ENCODE results near the gene RAB5B. TPM values are rescaled to one million over a fixed set of nuclear protein-coding genes. Genes with fewer than 3 reads are reported as not detected.
A peak's percentile ranks its signal among the peaks of the same experiment; 100 is the strongest.

The RAB5B gene, protein sequence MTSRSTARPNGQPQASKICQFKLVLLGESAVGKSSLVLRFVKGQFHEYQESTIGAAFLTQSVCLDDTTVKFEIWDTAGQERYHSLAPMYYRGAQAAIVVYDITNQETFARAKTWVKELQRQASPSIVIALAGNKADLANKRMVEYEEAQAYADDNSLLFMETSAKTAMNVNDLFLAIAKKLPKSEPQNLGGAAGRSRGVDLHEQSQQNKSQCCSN
- total RNA-seq (10 to 100 TPM; 56.4 to 57.0 TPM), total RNA-seq (54.0 to 77.2 reads per million in 2 donors)

DNA sequence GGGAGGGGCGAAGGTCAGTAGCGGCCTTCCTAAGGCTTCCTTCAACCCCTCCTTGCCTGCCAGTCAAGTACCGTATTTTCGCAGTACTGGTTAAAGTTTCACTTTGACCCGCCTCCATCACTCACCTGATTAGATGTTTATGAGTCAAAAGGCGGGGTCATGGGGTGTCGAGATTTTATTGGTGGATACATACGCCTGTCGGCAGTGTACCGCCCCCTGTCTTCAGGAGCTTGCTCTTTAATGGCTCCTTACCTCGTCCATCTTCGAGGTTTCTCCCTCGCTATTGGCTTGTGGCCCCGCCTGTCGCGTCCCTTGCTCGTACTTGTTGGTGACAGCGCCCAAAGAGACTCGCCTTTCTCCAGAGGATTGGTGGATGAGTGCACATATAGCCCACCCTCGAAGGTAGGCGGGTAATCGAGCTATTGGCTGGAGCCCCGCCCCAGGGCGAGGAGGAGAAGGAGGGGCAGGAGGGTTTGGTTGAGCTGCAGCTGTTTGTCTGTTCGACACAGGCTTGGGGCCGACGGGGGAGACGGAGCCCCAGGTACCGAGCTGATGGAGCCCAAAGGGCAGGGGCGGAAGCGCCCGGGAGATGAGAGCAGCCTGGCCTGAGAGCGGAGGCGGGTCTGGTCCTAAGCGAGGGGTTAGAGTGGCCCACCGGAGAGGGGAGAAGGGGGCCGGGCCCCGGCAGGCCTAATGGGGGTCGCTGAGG lies at the start of gene RAB5B:
Gene RAB5B, plus strand, starts transcription at position 480 of the 709 bp plus-strand sequence. CDS start 12,883 bp downstream, outside the sequence.
- no peaks in the 10 kb centered on the region for H3K27me3 Mint-ChIP-seq
- H3K4me3 Mint-ChIP-seq = no peak within 1 kb of the TSS
- DNase-seq = peak; percentile 92 to 96 (median 93)

GRCh38 chr12:55925371-55925770 lies 48.5 kb upstream of the RAB5B start:
- H3K9me3 ChIP-seq (ENCODE audit: control insufficient read depth, low read length, poor library complexity, severe bottlenecking) = no peaks in the 10 kb centered on the region
- DNase-seq (no peak), ATAC-seq (no peak)
- peaks cover 13% of the 10 kb centered on the region for H3K36me3 Mint-ChIP-seq (ENCODE audit: low read depth)
- no peaks in the 10 kb centered on the region for H3K27me3 Mint-ChIP-seq
- H3K27ac Mint-ChIP-seq = peak overlapping the region; percentile 100
- H3K4me3 Mint-ChIP-seq = peak overlapping the region; percentile 98
- peaks cover 58% of the 10 kb centered on the region for H3K4me1 Mint-ChIP-seq

More for the DNA sequence above, at the start of gene RAB5B:
- H3K27ac Mint-ChIP-seq = no peak within 1 kb of the TSS
- ATAC-seq = peak; percentile 88
- H3K4me1 Mint-ChIP-seq = peaks cover 15% of the 10 kb centered on the region
- no peaks in the 10 kb centered on the region for H3K36me3 Mint-ChIP-seq (ENCODE audit: low read depth)
- no peaks in the 10 kb centered on the region for H3K9me3 ChIP-seq (ENCODE audit: control insufficient read depth, low read length, poor library complexity, severe bottlenecking)

DNA sequence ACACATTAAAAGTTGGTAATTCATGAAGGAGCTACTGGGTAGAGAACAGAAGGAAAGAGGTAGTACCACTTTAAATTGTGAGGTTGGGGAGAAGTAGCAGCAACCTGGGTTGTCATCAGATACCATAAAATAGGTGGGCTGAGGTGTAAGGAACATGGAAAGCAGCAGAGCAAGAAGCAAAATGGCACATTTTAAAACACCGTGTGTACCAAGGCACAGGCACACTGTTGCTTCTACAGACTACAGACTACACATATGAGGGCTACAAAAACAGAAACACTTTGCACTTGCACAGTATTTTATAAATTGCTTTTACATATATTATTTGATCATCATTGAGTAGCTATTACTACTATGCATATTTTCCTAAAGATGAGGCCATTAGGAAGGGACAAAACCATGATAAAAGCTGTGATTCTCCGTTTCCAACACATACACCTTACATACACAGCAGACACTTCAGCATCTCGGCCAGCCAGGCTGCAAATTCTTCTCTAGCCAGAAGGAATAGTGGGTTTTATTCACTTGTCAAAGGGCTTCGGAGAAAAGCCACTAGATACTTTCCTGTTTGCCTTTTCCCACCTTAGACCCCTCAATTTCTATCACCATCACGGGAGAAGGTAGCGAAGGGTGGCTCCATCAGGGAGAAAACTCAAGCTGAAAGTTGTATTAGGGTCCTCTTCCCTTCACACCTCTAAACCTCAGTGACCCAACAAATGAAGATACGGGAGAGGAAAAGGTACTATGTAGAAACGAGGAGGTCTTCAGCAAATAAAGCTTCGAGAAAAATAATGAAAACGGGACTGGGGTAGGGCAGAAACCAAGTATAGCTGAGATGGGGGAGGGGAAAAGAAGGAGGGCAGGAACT lies 47.8 kb upstream of the RAB5B start:
- no peak for DNase-seq
- ATAC-seq = no peak
- no peaks in the 10 kb centered on the region for H3K9me3 ChIP-seq (ENCODE audit: control insufficient read depth, low read length, poor library complexity, severe bottlenecking)
- Mint-ChIP-seq H3K4me1 (peaks cover 62% of the 10 kb centered on the region), H3K4me3 (peak overlapping the region; percentile 98), H3K27ac (peak overlapping the region; percentile 100), H3K36me3 (ENCODE audit: low read depth) (peaks cover 14% of the 10 kb centered on the region), H3K27me3 (no peaks in the 10 kb centered on the region)

DNA sequence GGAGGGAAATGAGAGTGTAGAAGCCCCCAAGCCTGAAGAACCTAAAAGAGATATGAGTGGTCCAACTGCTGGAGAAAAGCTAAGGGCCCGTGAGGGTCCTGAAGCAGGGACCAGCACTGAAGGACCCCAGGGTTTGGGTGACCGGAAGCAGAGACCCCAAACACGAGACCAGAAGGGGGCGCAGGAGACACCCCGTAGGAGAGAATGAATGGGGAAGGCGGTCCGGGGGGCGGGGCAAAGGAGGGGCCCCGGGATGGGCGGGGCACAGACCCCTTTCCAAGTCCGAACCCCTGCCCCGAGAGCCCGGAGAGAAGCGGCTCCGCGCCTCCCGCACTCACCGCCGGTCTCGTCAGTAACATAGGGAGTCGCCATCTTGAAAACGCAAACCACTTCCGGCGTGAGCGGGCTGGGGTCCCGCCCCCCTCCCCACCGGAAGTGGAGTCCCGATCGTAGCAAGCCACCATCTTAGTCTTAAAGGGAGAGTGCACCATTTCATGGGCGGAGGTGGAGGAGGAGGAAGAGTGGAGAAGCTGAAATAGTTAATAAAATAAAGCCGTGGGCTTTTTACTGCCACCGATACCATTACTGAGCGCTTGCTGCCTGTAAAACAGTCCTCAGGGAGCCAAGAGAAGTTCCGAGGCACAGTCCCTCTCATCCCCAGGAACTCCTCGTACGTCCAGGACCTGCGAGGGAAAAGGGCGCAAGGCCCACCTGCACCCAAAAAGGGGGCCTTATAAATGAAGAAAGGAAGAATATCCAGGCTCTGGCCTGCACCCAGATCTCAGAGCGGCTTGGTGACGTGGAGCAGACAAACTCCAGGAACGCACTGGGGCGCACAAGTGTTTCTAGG lies 46.9 kb upstream of the RAB5B start:
- DNase-seq = peak; percentile 70 to 87 (median 81)
- Mint-ChIP-seq H3K36me3 (ENCODE audit: low read depth) (peaks cover 20% of the 10 kb centered on the region), H3K4me3 (peak overlapping the region; percentile 98), H3K27ac (peak overlapping the region; percentile 100), H3K27me3 (no peaks in the 10 kb centered on the region), H3K4me1 (peaks cover 63% of the 10 kb centered on the region)
- no peaks in the 10 kb centered on the region for H3K9me3 ChIP-seq (ENCODE audit: control insufficient read depth, low read length, poor library complexity, severe bottlenecking)
- peak; percentile 53 for ATAC-seq

DNA sequence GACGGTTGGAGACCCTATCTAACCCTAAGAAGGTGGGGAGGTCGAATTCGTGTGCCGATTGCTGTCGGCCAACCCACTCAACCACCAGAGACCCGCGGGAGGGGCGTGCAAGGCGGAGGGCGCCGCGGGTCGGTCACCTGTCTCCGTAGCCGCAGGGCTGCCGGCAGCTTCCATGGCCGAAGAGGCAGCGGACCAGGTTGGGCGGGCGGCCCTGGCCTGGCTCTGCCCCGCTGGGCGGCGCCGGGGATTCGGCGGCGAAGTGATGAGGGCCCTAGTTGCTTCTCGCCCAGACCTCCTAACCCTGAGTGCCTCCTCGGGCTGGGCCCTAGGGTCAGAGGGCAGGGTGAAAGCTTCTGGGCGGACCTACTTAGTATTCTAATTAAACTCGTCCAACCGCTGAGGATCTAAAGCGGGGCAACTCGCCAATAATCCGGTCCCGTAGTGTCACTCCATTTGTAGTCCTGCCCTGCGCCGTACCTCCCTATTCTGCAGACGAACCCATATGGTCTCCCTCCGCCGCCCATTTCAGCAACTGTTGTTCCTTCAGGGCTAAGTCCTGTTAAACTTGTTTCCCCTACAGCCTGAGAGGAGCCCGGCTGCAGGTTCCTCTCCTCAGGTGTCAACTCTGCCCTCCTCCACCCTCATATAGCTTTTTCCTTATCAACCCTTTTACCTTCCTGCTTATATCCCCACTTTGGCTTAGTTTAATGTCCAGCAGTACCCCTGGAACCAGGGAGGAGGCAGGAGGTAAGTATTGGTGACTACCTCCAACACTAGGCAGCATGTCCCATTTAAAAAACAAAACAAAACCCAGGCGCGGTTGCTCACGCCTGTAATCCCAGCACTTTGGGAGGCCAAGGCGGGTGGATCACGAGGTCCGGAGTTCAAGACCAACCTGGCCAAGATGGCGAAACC lies 46.0 kb upstream of the RAB5B start, which contains the start of gene PYM1:
Gene PYM1, minus strand, starts transcription at position 307 of the 915 bp plus-strand sequence. Its CDS starts 133 bp downstream, at position 174.
- Mint-ChIP-seq H3K27me3 (no peaks in the 10 kb centered on the region), H3K27ac (peak within 1 kb of the TSS; percentile 100), H3K36me3 (ENCODE audit: low read depth) (peaks cover 20% of the 10 kb centered on the region)

DNA sequence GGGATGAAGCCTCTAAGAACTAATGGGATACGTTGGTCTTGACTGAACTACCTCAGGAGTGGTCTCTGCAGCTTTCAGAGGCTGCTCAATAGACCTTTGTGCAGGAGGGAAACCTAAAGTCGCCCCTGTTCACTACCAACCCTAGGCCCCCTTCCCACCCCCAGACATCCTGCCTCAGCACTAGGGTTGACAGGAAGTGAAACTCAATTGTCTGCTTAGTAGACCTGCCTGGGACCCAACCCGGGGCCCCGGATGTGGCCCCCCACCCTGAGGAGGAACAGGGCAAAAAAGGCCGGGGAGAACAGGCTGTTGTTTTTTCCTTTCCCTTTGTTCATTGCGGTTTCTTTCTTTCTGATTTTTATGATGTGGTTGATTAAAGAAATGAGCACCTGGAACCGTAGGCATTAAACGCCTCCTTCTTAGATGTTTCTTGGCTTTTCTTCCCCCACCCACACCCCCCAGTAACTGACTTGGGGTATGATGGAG lies 44.5 kb upstream of the RAB5B start:
- H3K27me3 Mint-ChIP-seq = no peaks in the 10 kb centered on the region
- H3K4me3 Mint-ChIP-seq = peak overlapping the region; percentile 100
- DNase-seq (peak; percentile 67 to 84 (median 70)), ATAC-seq (peak; percentile 71)
- peaks cover 60% of the 10 kb centered on the region for H3K4me1 Mint-ChIP-seq
- no peaks in the 10 kb centered on the region for H3K9me3 ChIP-seq (ENCODE audit: control insufficient read depth, low read length, poor library complexity, severe bottlenecking)
- H3K36me3 Mint-ChIP-seq (ENCODE audit: low read depth) = peaks cover 23% of the 10 kb centered on the region
- H3K27ac Mint-ChIP-seq = peak overlapping the region; percentile 100

More for the DNA sequence above, 46.0 kb upstream of the RAB5B start, which contains the start of gene PYM1:
- peak; percentile 9 for ATAC-seq
- no peaks in the 10 kb centered on the region for H3K9me3 ChIP-seq (ENCODE audit: control insufficient read depth, low read length, poor library complexity, severe bottlenecking)
- Mint-ChIP-seq H3K4me3 (peak within 1 kb of the TSS; percentile 100), H3K4me1 (peaks cover 60% of the 10 kb centered on the region)
- peak; percentile 22 to 47 (median 27) for DNase-seq

DNA sequence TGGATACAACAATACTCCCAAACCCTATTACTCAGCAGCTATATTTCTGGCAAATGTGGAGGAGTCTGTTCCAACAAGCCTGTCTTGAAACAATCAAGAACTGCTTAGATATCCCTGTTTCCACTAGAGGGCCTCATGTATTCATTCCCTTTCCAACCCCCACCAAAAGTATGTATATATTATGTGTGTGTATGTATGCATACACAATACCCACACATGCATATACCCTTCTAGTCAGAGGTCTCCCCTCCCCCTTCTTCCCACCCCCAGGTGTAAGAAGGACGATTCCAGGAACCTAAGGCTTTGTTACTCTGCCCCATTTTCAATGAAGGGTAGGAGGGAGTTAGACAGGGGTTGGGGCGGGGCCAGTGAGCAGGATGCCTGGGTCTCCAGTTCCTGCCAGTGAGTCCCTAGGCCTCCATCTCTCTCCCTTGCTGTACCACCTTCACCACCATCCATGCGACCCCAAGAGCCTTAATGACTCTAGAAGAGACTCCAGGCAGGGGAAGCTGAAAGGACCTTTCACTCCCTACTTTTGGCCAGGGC lies 43.0 kb upstream of the RAB5B start, which contains the start of gene DGKA:
Gene DGKA, plus strand, starts transcription at position 392 of the 546 bp plus-strand sequence. CDS start 5,342 bp downstream, outside the sequence.
- Mint-ChIP-seq H3K27me3 (no peaks in the 10 kb centered on the region), H3K4me1 (peaks cover 60% of the 10 kb centered on the region), H3K27ac (peak within 1 kb of the TSS; percentile 100), H3K36me3 (ENCODE audit: low read depth) (peaks cover 20% of the 10 kb centered on the region), H3K4me3 (peak within 1 kb of the TSS; percentile 100)
- no peaks in the 10 kb centered on the region for H3K9me3 ChIP-seq (ENCODE audit: control insufficient read depth, low read length, poor library complexity, severe bottlenecking)
- DNase-seq (peak; percentile 46 to 51 (median 51)), ATAC-seq (peak; percentile 32)

- no peaks in the 10 kb centered on the region for H3K27me3 Mint-ChIP-seq
- ATAC-seq = no peak
- peaks cover 59% of the 10 kb centered on the region for H3K4me1 Mint-ChIP-seq
- peaks cover 23% of the 10 kb centered on the region for H3K36me3 Mint-ChIP-seq (ENCODE audit: low read depth)
- no peak for DNase-seq
- H3K4me3 Mint-ChIP-seq = peak overlapping the region; percentile 100
- H3K27ac Mint-ChIP-seq = peak overlapping the region; percentile 100
- H3K9me3 ChIP-seq (ENCODE audit: control insufficient read depth, low read length, poor library complexity, severe bottlenecking) = no peaks in the 10 kb centered on the region
Observed at GRCh38 chr12:55931317-55931779, 42.5 kb upstream of the RAB5B start.

- ATAC-seq (no peak), DNase-seq (peak in 2 of 3 donors; percentile 30 to 34)
- H3K27ac Mint-ChIP-seq = peak overlapping the region; percentile 100
- no peaks in the 10 kb centered on the region for H3K9me3 ChIP-seq (ENCODE audit: control insufficient read depth, low read length, poor library complexity, severe bottlenecking)
- peak overlapping the region; percentile 100 for H3K4me3 Mint-ChIP-seq
- no peaks in the 10 kb centered on the region for H3K27me3 Mint-ChIP-seq
- H3K4me1 Mint-ChIP-seq = peaks cover 61% of the 10 kb centered on the region
- H3K36me3 Mint-ChIP-seq (ENCODE audit: low read depth) = peaks cover 23% of the 10 kb centered on the region
Observed at GRCh38 chr12:55931780-55932550, 41.9 kb upstream of the RAB5B start.

GRCh38 chr12:55932551-55932910 lies 41.3 kb upstream of the RAB5B start:
- H3K4me3 Mint-ChIP-seq = peak overlapping the region; percentile 100
- DNase-seq (no peak), ATAC-seq (peak; percentile 24)
- H3K36me3 Mint-ChIP-seq (ENCODE audit: low read depth) = peaks cover 24% of the 10 kb centered on the region
- H3K27me3 Mint-ChIP-seq = no peaks in the 10 kb centered on the region
- peak overlapping the region; percentile 100 for H3K27ac Mint-ChIP-seq
- H3K4me1 Mint-ChIP-seq = peaks cover 64% of the 10 kb centered on the region
- no peaks in the 10 kb centered on the region for H3K9me3 ChIP-seq (ENCODE audit: control insufficient read depth, low read length, poor library complexity, severe bottlenecking)

Data from T-helper 17 cell (primary cell).